ENCODE data around the gene FECH. TPM values are rescaled to one million over a fixed set of nuclear protein-coding genes. Genes with fewer than 3 reads are reported as not detected.
A peak's percentile ranks its signal among the peaks of the same experiment; 100 is the strongest.
"Not testable (repeated sequence)": the region's sequence is repeated elsewhere in the genome, so short reads cannot be mapped to it uniquely, and the experiment has no call there.

Gene FECH
- total RNA-seq, 1 experiment from 2014 or later = 24.1 TPM

DNA sequence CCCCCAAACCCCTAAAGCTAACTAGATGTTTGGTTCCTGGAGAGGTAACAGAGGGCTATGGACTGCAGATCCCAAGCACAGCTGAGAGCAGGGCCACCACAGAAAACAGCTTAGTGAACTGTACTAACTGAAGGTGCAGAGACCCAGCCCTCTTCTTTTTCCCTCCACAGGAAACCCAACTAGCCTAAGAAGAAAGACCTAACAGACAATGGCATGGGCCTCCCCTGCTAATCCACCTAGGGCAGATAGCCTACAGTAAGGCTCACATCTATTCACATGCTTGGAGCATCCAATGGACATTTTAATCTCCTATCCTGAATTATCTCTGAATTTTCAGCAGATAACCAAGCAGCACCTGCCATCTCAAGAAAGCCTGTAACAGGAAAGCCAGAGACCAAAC is 8.8 kb upstream of the FECH start:
- Histone ChIP-seq H2BK20ac (ENCODE audit: low read depth, low read length, poor library complexity, severe bottlenecking) (no peak overlapping the region), H2BK5ac (ENCODE audit: insufficient read length, low read length) (no peak overlapping the region)

DNA sequence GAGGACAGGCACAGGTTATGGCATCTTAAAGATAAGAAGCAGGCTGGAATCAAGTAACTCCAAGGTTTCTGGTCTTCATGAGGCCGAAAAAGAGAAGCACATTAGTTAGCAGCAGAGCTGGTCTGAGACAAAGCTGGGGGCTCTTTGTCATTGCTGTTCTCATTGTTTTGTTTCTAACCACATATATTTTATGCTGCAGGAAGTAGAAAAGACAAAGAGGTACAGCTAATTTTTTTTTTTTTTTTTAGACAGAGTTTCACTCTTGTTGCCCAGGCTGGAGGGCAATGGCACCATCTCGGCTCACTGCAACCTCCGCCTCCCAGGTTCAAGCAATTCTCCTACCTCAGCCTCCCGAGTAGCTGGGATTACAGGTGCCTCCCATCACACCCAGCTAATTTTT is 6.2 kb upstream of the FECH start:
- not testable (repeated sequence) for H3K27me3 ChIP-seq (ENCODE audit: insufficient read depth, low read length); H3K4me1 Mint-ChIP-seq; H3T11ph ChIP-seq (ENCODE audit: low read length); H3K27ac ChIP-seq (ENCODE audit: insufficient read length, low read depth, low read length); H3K27ac Mint-ChIP-seq; H2BK12ac ChIP-seq (ENCODE audit: insufficient read length, low read depth, low read length); H3K18ac ChIP-seq (ENCODE audit: insufficient read length, low read depth, low read length); H4K20me1 ChIP-seq (ENCODE audit: control insufficient read depth, insufficient read depth, insufficient read length); H3K9ac ChIP-seq (ENCODE audit: extremely low read depth, insufficient read length, low read length); H3K36me3 Mint-ChIP-seq (ENCODE audit: insufficient read depth in 1 of 3, low read depth in 3 of 3); H3K23ac ChIP-seq (ENCODE audit: insufficient read length, low read depth, low read length); H3K9me3 Mint-ChIP-seq; H3K9me3 ChIP-seq (ENCODE audit: control insufficient read depth, low read depth, low read length); H4K5ac ChIP-seq (ENCODE audit: insufficient read length, low read depth, low read length); H3K4me1 ChIP-seq (ENCODE audit: insufficient read depth, low read length); H2AK5ac ChIP-seq (ENCODE audit: insufficient read length, low read length); DNase-seq; H2BK120ac ChIP-seq (ENCODE audit: low read depth, low read length, poor library complexity, severe bottlenecking); H2BK15ac ChIP-seq (ENCODE audit: low read depth, low read length); H3K79me1 ChIP-seq (ENCODE audit: insufficient read depth, low read depth, low read length, poor library complexity, severe bottlenecking); H2BK5ac ChIP-seq (ENCODE audit: insufficient read length, low read length); H4K8ac ChIP-seq (replicated peaks; ENCODE audit: insufficient read length, low read depth, low read length); H2AFZ ChIP-seq (ENCODE audit: low read length); H3K4me3 Mint-ChIP-seq; H3K14ac ChIP-seq (ENCODE audit: insufficient read depth, low read length); H3K56ac ChIP-seq (ENCODE audit: insufficient read length, low read depth, low read length); H3K4ac ChIP-seq (ENCODE audit: low read depth, low read length); H3K4me2 ChIP-seq (ENCODE audit: insufficient read depth, insufficient read length, low read length); H2BK20ac ChIP-seq (ENCODE audit: low read depth, low read length, poor library complexity, severe bottlenecking); H4K91ac ChIP-seq (ENCODE audit: insufficient read length, low read depth, low read length); H3K79me2 ChIP-seq (ENCODE audit: insufficient read depth, low read length); H3K27me3 Mint-ChIP-seq (ENCODE audit: low read depth); H3K23me2 ChIP-seq (ENCODE audit: insufficient read length, low read depth, low read length, poor library complexity, severe bottlenecking)
- WGBS (ENCODE audit: extremely low coverage, insufficient read length, low lambda C conversion rate) = no CpG with 5 or more reads among the region's 4 CpGs

More for the DNA sequence above, 8.8 kb upstream of the FECH start:
- no peak overlapping the region for H4K91ac ChIP-seq (ENCODE audit: insufficient read length, low read depth, low read length)
- no peak overlapping the region for H3K4me2 ChIP-seq (ENCODE audit: insufficient read depth, insufficient read length, low read length)
- H3K27ac ChIP-seq (ENCODE audit: insufficient read length, low read depth, low read length) = no peak overlapping the region
- H4K5ac ChIP-seq (ENCODE audit: insufficient read length, low read depth, low read length) = no peak overlapping the region
- H3K23me2 ChIP-seq (ENCODE audit: insufficient read length, low read depth, low read length, poor library complexity, severe bottlenecking) = no peaks in the 10 kb centered on the region
- no peak overlapping the region for H2AFZ ChIP-seq (ENCODE audit: low read length)
- Mint-ChIP-seq H3K4me1 (peaks cover 4 to 5% of the 10 kb centered on the region in 2 experiments; a peak in 2 of 4 replicates), H3K9me3 (no peaks in the 10 kb centered on the region), H3K27me3 (ENCODE audit: low read depth) (no peaks in the 10 kb centered on the region), H3K36me3 (ENCODE audit: insufficient read depth in 1 of 3, low read depth in 3 of 3) (peaks cover 16 to 32% (median 28%) of the 10 kb centered on the region in 3 experiments; a peak in 6 of 7 replicates), H3K27ac (peak overlapping the region in 2 of 3 experiments; percentile 44 to 68; a peak in 1 of 7 replicates), H3K4me3 (no peak overlapping the region)
- H3K79me2 ChIP-seq (ENCODE audit: insufficient read depth, low read length) = no peaks in the 10 kb centered on the region
- no peak overlapping the region for H3K14ac ChIP-seq (ENCODE audit: insufficient read depth, low read length)
- TF ChIP-seq, protein P1, sequence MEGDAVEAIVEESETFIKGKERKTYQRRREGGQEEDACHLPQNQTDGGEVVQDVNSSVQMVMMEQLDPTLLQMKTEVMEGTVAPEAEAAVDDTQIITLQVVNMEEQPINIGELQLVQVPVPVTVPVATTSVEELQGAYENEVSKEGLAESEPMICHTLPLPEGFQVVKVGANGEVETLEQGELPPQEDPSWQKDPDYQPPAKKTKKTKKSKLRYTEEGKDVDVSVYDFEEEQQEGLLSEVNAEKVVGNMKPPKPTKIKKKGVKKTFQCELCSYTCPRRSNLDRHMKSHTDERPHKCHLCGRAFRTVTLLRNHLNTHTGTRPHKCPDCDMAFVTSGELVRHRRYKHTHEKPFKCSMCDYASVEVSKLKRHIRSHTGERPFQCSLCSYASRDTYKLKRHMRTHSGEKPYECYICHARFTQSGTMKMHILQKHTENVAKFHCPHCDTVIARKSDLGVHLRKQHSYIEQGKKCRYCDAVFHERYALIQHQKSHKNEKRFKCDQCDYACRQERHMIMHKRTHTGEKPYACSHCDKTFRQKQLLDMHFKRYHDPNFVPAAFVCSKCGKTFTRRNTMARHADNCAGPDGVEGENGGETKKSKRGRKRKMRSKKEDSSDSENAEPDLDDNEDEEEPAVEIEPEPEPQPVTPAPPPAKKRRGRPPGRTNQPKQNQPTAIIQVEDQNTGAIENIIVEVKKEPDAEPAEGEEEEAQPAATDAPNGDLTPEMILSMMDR (conservative IDR thresholded peaks at IDR 0.05) = no peak
- no peak overlapping the region for H2AK5ac ChIP-seq (ENCODE audit: insufficient read length, low read length)
- no peak overlapping the region for H4K8ac ChIP-seq (replicated peaks; ENCODE audit: insufficient read length, low read depth, low read length)
- no peaks in the 10 kb centered on the region for H4K20me1 ChIP-seq (ENCODE audit: control insufficient read depth, insufficient read depth, insufficient read length)
- no peak overlapping the region for H2BK120ac ChIP-seq (ENCODE audit: low read depth, low read length, poor library complexity, severe bottlenecking)
- no peak overlapping the region for H3K56ac ChIP-seq (ENCODE audit: insufficient read length, low read depth, low read length)
- no peak overlapping the region for H3K18ac ChIP-seq (ENCODE audit: insufficient read length, low read depth, low read length)
- H3K9ac ChIP-seq (ENCODE audit: extremely low read depth, insufficient read length, low read length) = no peak overlapping the region
- no peak overlapping the region for H3K4ac ChIP-seq (ENCODE audit: low read depth, low read length)
- H3K79me1 ChIP-seq (ENCODE audit: insufficient read depth, low read depth, low read length, poor library complexity, severe bottlenecking) = no peaks in the 10 kb centered on the region
- no peaks in the 10 kb centered on the region for H3K4me1 ChIP-seq (ENCODE audit: insufficient read depth, low read length)
- no peak overlapping the region for H2BK12ac ChIP-seq (ENCODE audit: insufficient read length, low read depth, low read length)
- H3K27me3 ChIP-seq (ENCODE audit: insufficient read depth, low read length) = no peaks in the 10 kb centered on the region
- H3K23ac ChIP-seq (ENCODE audit: insufficient read length, low read depth, low read length) = no peak overlapping the region
- H2BK15ac ChIP-seq (ENCODE audit: low read depth, low read length) = no peak overlapping the region
- H3T11ph ChIP-seq (ENCODE audit: low read length) = no peak overlapping the region
- no peaks in the 10 kb centered on the region for H3K9me3 ChIP-seq (ENCODE audit: control insufficient read depth, low read depth, low read length)
- DNase-seq = no peak

All from H9 (cell line).